Subcutaneous abdominal adipose tissue (tissue), 5 donors: ENCODE data around the gene ROR1.
"Not testable (repeated sequence)": the region's sequence is repeated elsewhere in the genome, so short reads cannot be mapped to it uniquely, and the experiment has no call there.

Source experiments
- H3K27ac ChIP-seq: one replicate; pipeline ENCODE4 v1.7.0; 2013; ENCODE audit warnings: low read depth, mild to moderate bottlenecking, inconsistent platforms, low read length, moderate library complexity
- H3K27me3 ChIP-seq, 5 donors: one replicate each; pipeline ENCODE4 v1.7.0; 2013; ENCODE audit warnings: low read length in 5 of 5, inconsistent platforms in 1 of 5; ENCODE audit not compliant: control insufficient read depth in 5 of 5, insufficient read depth in 4 of 5
- H3K36me3 ChIP-seq, 5 donors: one replicate each; pipeline ENCODE4 v1.7.0; 2013; ENCODE audit warnings: low read length in 5 of 5; ENCODE audit not compliant: control insufficient read depth in 5 of 5, insufficient read depth in 5 of 5
- H3K4me1 ChIP-seq, 5 donors: one replicate each; pipeline ENCODE4 v1.7.0; 2013; ENCODE audit warnings: low read length in 5 of 5, mild to moderate bottlenecking in 3 of 5, moderate library complexity in 1 of 5; ENCODE audit not compliant: control insufficient read depth in 5 of 5, insufficient read depth in 5 of 5
- H3K4me3 ChIP-seq, 5 donors: one replicate each; pipeline ENCODE4 v1.7.0; 2013; ENCODE audit warnings: low read length in 5 of 5, low read depth in 1 of 5
- H3K9ac ChIP-seq, 5 donors: one replicate each; pipeline ENCODE4 v1.7.0; 2013; ENCODE audit warnings: low read length in 5 of 5, mild to moderate bottlenecking in 4 of 5, moderate library complexity in 3 of 5
- H3K9me3 ChIP-seq, 5 donors: one replicate each; pipeline ENCODE4 v1.7.0; 2013; ENCODE audit warnings: low read length in 5 of 5; ENCODE audit not compliant: control insufficient read depth in 5 of 5
- donor health status: healthy.
- donor health status: healthy.
- donor health status: healthy.
- donor health status: healthy.
- donor health status: healthy.

Gene ROR1

GRCh38 chr1:63817700-63818099, 43.9 kb downstream of the ROR1 start:
- H3K27ac ChIP-seq = no peak overlapping the region
- H3K4me1 ChIP-seq = peaks cover 0 to 28% (median 10%) of the 10 kb centered on the region in 5 donors
- no peak overlapping the region for H3K4me3 ChIP-seq
- H3K9me3 ChIP-seq = no peaks in the 10 kb centered on the region
- H3K27me3 ChIP-seq = no peaks in the 10 kb centered on the region
- no peak overlapping the region for H3K9ac ChIP-seq
- no peaks in the 10 kb centered on the region for H3K36me3 ChIP-seq

GRCh38 chr1:63818567-63819325, 44.9 kb downstream of the ROR1 start:
- H3K27me3 ChIP-seq = no peaks in the 10 kb centered on the region
- H3K9me3 ChIP-seq = no peaks in the 10 kb centered on the region
- no peak overlapping the region for H3K4me3 ChIP-seq
- H3K9ac ChIP-seq = no peak overlapping the region
- peaks cover 0 to 23% (median 5%) of the 10 kb centered on the region in 5 donors for H3K4me1 ChIP-seq
- H3K36me3 ChIP-seq = no peaks in the 10 kb centered on the region
- H3K27ac ChIP-seq = no peak overlapping the region

- H3K36me3 ChIP-seq = no peaks in the 10 kb centered on the region
- H3K27ac ChIP-seq = no peak overlapping the region
- no peak overlapping the region for H3K4me3 ChIP-seq
- no peak overlapping the region for H3K9ac ChIP-seq
- H3K27me3 ChIP-seq = no peaks in the 10 kb centered on the region
- H3K9me3 ChIP-seq = no peaks in the 10 kb centered on the region
- peaks cover 0 to 15% (median 0%) of the 10 kb centered on the region in 5 donors for H3K4me1 ChIP-seq
Measured at GRCh38 chr1:63819795-63820194, 46.0 kb downstream of the ROR1 start.

DNA sequence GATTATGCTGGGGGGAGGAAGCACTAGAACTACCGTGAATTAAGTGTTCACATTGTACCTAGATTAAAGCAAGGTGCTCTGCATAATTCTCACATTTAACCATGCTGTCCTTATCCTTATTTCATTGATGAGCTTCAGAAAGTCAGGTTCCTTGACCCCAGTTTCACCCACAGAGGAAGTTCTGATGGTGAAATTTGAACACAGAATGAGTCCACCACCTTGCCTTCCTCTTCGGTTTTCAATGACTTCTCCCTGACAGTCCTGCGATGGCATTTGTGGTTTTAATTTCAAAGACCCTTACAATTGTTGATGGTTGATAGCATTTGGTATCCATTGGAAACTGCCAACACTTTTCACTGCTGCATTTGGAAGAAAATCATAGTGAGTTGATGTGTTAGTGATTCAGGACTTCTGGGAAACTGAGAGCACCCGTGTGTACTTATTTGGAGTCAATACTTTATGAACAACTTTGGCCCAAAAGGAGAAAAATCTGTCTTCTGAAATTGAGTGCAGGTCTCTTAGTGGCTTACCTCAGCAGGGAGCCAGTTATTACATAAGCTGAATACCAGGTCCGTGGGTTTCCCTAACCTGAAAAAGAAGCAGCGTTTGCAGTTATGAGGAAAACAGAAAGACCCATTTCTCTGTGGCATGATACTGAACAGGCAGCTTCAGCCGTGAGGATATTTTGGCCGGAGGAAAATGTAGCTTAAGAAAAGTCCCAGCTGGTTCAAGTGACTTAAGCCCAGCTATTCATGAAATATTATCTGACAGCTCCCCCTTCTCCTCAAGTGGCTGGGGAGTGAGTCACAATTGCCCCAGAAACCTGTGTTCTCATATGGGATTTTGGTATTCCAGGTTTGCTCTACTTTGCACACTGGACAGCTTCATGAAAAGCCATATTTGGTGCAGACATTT, 47.5 kb downstream of the ROR1 start:
- Histone ChIP-seq H3K27me3 (no peaks in the 10 kb centered on the region), H3K9me3 (no peaks in the 10 kb centered on the region), H3K36me3 (no peaks in the 10 kb centered on the region), H3K27ac (no peak overlapping the region), H3K4me3 (no peak overlapping the region), H3K4me1 (peaks cover 0 to 15% (median 0%) of the 10 kb centered on the region in 5 donors), H3K9ac (no peak overlapping the region)

- Histone ChIP-seq H3K4me3 (no peak overlapping the region), H3K9ac (no peak overlapping the region), H3K27ac (no peak overlapping the region), H3K36me3 (no peaks in the 10 kb centered on the region), H3K4me1 (peaks cover 0 to 15% (median 5%) of the 10 kb centered on the region in 5 donors), H3K27me3 (no peaks in the 10 kb centered on the region), H3K9me3 (no peaks in the 10 kb centered on the region)
Measured at GRCh38 chr1:63822540-63822939, 48.7 kb downstream of the ROR1 start.

DNA sequence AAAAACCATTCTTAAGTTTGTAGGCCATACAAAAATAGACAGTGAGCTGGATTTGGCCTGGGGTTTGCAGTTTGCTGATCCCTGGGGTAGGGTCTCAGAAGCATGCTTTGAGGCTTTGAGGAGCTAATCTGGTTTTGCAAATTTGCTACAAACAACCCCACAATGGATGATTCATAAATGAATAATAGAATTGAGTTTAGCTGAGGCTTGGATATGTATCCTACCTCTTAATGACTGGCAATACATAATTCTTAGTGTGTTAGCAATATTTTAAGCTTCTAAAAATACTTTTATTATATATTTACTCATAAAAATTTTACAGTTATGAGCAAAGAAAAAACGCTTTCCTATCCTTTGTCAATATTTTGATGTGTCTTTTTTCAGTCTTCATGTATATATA, 50.6 kb downstream of the ROR1 start:
- no peaks in the 10 kb centered on the region for H3K36me3 ChIP-seq
- H3K9ac ChIP-seq = no peak overlapping the region
- no peak overlapping the region for H3K4me3 ChIP-seq
- peaks cover 3 to 26% (median 16%) of the 10 kb centered on the region in 5 donors for H3K4me1 ChIP-seq
- H3K27ac ChIP-seq = no peak overlapping the region
- H3K9me3 ChIP-seq = no peaks in the 10 kb centered on the region
- H3K27me3 ChIP-seq = no peaks in the 10 kb centered on the region

DNA sequence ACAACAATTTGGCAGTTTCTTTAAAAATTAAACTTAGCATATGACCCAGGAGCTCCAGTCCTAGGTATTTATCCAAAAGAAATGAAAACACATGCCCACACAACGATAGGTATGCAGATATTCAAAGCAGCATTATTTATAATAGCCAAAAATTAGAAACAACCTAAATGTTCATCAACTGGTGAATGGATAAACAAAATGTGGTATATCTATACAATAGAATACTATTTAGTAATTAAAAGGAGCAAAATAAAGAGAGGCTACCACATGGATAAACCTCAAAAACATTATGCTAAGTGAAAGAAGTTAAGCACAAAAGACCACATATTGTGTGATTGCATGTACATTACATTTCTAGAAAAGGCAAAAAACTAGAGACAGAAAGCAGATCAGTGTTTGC, 51.3 kb downstream of the ROR1 start:
- H3K9ac ChIP-seq = no peak overlapping the region
- H3K27ac ChIP-seq = no peak overlapping the region
- no peaks in the 10 kb centered on the region for H3K9me3 ChIP-seq
- H3K4me3 ChIP-seq = no peak overlapping the region
- H3K4me1 ChIP-seq = peaks cover 4 to 33% (median 21%) of the 10 kb centered on the region in 5 donors
- H3K27me3 ChIP-seq = no peaks in the 10 kb centered on the region
- no peaks in the 10 kb centered on the region for H3K36me3 ChIP-seq

GRCh38 chr1:63826246-63826861, 52.5 kb downstream of the ROR1 start:
- not testable (repeated sequence) for H3K9ac ChIP-seq, H3K4me3 ChIP-seq, H3K27ac ChIP-seq, H3K36me3 ChIP-seq, H3K9me3 ChIP-seq, H3K27me3 ChIP-seq
- H3K4me1 ChIP-seq = peaks cover 4 to 36% (median 22%) of the 10 kb centered on the region in 5 donors

DNA sequence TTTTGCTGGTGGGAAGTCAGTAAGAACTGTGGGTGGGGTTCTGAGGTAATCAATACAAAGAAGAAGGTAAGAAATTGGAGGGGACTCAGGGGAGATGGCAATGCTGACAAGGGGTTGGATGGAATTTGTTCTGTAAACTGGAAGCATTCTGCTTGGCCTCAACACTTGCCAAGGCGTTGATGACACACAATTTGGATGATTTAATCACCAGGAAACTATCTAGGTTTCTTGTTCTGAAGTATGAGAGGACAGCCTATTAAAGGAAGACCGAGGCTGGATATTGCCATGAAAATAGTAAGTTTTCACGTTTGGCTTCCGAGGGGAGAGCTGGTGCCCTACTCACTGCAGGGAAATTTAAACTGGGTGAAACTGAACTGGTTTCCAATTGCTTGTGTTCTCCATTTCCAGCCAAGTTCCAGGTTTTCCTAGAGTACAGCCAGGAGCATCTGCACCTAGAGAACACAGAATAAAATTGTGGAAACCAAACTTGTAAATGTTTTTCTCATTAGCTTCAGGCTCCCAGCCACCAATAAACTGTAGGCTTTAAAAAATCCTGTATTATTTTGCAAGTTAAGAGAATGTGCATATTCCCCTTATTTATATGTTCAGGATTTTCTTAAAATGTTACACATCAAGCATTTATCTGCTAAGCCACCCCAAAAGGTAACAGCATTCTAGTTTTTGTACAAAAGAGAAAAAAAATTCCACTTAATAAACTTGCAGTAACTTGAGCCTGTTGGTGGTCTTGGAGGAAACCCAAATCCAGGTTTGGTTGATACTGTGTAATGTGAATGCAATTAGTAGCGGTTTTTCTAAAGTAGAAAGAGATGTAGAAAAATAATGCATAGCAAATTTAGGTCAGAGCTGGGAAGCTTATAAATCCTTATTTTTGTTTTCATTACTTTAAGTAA, 53.8 kb downstream of the ROR1 start:
- no peaks in the 10 kb centered on the region for H3K36me3 ChIP-seq
- H3K9ac ChIP-seq = no peak overlapping the region
- no peaks in the 10 kb centered on the region for H3K27me3 ChIP-seq
- H3K27ac ChIP-seq = no peak overlapping the region
- H3K4me3 ChIP-seq = no peak overlapping the region
- H3K9me3 ChIP-seq = no peaks in the 10 kb centered on the region
- peaks cover 4 to 34% (median 27%) of the 10 kb centered on the region in 5 donors for H3K4me1 ChIP-seq
